Measurements from ENCODE around the gene PDE2A.

The PDE2A gene

DNA sequence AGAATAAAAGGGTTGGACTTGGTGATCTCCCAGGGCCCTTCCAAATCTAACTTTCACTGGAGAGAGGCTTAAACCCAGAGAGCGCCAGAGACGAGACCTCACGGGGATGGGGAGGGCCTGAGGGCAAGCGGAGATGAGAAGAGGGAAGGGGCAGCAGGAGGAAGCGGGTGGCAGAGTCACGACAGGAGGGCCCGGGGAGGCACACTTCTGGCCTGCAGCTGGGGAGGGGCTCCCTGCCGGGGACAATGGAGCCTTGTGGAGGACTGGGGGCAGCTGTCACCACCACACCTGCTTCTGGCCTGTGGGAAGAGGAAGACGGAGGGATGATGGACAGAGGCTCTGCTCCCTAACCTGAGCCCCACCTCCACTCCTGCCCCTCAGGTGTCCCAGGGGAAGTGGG is 40.2 kb downstream of the PDE2A start:
- no peak for DNase-seq

DNA sequence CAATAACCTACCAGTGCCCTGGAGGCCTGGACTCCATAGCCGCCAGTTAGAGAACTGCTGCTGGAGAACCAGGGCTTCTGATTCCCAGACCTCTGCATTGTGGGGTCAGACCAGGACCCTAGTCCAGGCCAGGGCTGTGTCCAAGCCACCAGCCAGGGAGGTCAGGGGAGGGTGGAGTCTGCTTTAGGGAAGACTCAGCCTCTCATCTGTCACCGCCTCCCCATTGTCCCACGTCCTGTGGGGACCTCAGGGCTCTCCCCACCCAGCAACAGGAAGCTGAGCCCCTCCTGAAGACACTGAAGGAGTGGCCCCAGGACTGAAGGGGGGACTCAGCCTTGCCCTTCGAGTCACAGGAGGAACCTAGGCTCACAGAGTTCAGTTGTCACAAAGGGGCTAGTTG is 41.2 kb downstream of the PDE2A start:
- no peak for DNase-seq

DNA sequence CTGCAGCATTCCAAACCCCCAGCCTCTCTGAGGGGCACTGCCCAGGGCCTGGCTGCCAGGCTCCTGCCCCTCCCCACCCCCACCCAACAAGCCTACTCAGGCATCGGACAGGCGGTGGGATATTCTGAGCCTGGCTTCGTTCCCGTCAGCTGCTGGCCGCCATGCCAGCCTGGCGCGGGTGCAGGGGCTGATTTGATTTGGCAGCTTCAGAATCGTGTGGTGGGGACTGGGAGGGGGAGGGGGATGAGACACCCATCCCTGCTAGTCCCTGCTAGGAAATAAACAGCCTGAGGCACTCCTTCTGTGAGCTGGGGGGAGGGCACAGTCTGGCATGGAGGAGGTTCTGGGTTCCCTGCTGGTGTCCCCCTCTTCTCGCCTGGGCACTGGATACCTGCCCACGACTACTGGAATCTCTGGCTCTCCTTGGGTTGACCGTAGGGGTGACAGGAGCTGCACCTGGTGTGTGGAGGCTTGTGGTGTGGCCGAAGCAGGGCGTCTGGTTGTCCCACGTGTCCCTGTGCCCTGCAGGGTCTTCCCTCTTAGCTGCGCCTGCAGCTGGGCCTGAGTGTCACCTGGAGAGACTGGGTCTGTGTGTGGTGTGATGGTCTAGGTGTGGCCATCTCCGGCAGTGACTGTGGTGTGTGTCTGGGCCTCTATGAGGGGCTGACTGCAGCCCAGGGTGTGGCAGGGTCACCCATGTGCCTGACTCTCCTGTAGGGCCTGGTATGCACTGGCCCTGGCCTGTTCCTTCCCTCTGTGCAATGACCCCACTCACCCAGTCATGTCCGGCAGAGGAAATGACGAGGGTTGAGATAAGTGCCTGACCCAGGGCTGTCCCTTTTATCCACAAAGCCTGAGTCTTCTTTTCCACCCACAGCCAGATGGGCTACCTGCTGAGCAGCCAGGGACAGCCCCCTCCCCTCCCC is 42.2 kb downstream of the PDE2A start:
- peak; percentile 61 for DNase-seq

DNA sequence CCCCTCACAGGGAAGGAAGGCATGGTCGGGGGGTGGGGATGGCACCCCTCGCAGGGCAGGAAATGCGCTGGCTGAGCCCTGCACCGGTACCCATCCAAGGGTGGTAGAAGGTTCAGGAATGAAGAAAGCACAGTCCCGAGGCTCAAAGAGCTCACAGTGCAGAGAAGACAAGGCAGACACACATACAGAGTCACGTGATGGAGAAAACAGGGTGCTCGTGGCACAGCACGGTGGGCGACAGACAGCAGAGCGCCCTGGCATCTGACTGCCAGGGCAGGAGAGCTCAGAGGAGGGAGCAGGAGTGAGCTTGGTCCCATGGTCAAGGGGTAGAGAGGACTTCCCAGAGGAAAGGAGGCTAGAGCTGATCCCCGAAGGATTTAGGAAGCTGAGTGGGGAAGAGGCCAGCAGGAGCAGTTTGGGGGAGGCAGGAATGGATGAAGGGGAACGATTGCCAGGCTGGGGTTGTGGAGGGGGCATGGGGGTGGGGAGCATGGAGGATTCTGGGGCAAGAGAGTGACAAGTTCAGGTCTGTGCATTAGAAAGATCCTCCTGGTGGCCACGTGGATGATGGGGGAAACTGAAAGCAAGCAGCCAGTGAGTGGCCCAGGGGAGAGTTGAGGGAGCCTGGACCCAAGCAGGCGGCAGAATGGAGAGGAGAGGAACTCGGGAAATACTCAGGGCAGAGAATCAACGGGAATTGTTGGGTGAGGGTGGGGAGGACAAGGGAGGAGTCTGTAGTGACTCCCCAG is 43.9 kb downstream of the PDE2A start:
- DNase-seq = peak; percentile 66

DNA sequence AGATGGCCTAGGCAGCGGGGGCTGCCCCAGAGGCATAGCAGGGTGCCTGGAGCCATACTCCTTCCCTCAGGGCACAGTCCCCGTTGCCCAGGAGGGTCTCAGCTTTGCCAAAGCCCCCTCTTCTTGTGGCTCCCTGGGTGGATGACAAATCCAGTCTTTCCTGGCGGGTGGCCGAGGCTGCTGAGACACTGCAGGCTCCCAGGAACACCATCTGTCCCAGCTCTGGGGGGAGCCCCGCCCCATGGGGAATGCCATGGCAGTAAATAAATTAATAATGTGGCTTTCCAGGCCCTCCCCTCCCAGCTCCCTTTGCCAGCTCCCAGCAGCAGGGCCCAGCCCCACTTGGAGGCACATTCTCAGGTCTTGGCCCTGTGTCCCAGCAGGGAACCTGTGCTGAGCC is 45.0 kb downstream of the PDE2A start:
- DNase-seq = no peak

DNA sequence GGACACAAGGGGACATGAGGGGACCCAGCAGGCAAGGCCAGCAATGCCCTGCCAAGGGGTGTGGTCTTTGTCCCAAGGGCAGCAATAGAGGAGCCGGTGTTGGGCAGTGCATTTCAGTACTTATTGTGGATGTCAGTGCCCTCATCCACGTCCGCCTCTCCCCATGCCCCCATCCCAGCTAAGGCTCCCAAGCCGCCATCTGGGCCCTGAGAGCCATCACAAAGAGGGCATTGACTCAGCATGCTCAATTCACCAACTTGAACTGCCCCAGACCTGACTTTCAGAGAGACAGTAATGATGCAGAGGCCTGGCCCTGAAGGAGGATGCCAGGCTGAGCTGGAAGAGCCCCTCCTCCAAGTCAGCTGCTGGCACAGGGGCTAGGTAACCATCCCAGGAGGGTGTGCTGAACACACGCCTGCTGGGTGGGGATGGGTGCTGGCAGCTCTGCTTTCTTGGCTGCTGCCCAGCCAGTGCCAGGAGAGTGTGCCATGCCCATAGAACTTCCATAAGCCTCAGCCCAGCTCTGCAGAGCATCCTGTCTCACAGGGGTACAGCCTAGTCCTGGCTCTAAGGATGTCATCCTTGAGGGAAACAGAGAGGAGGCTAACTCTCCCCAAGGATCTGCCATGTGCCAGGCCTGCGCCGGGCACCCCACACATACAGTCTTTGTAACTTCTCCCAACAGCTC is 46.5 kb downstream of the PDE2A start:
- DNase-seq = no peak

DNA sequence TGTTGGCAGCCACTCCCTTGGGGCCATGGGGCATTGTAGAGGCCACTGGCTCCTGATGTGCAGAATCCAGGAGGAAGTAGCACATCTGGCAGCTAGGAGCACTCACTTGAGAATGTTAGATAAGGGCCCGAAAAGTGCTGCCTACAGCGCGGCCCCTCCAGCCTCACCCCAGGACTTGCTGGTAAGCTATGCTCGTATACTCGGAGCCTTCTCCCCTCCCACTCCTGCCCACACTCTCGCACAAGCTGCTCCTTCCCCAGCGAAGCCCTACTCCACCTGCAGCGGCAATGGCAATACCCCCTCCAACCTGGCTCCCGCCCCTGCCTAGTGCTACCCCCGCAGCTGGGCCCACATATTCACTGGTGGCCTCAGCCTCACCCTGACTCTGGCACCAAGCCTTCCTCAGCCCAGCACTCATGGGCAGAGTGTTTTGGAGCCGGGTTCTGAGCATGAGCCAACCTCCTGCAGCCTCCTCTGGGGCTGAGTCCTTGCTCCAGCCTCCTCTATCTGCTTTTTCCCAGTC is 47.7 kb downstream of the PDE2A start:
- peak; percentile 61 for DNase-seq

DNA sequence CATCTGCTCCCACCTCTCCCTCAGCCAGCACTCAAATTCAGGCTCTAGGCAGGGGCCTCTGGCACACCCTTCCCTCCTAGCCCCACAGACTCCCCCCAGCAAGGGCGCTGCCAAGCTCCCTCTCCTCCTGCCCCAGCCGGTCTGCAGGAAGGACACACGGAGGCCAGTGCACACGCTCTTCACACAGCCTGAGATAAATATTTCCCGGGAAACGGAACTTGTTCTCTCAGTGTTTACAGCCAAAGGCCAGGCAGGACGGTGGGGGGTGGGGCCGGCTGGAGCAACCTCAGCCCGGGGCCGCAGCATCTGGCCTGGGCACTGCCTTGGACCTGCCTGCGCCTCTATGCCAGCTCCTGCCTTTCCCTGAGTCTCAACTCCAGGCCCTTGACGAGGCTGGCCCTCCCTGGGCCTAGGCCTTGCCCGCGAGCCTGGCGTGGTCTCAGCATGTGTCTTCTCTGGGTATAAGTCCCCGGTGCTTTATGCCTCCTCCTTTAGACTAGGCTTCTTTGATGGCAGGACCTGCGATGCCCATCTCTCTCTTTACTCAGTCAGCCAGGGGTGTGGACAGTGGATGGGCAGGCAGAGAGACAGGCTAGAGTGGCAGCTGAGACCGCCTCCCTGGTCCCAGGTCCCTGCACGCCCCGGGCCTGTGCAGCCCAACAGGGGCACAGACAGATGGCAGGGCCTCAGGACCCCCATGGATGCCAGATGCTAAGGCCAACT is 48.4 kb downstream of the PDE2A start:
- DNase-seq = no peak

DNA sequence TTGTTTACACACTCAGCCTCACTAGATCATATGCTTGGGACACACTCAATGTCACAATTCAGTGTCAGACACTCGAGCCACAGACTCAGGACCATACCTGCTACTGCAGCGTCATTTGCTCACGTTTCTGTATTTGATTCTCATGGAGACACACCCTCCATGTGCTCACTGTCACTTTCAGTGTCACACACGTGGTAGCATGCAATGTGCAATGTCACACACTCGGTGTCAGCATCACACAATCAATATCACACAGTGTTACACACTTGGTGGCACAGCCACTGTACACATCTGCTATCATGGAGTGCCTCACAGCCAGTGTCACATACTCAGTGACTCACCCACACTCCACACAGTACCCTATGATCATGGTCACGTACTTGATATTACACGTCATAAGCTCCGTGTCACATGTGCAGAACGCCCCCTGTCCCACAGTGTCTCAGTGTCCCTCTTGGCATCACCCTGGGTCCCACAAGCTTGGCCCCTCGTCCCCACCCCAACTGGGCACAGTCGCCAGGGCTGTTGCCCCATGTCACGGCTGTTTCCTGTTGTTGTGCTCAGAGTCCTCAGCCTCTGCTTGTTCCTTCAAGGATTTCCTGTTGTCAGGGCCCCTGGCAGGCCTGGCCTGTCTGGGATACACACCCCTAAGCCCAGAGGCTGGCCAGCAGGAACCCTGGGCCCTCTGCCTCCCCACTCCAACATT is 49.6 kb downstream of the PDE2A start:
- no peak for DNase-seq

DNA sequence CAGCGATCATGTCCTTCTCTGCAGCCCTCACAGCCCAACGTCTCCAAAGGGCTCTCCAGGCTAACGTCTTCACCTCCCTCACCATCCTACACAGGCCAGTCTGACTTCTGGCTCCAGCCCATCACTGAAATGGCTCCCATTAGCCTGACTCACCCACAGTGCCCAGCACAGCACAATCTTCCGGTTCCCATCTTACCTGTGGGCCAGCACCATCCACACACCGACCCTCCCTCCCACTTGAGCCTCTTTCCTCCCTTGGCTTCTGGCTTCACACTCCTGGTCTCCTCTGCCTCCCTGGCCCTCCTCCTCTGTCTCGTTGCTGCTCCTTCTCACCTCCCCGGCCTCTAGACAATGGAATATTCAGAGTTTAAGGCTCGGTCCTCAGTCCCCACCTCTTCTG is 51.2 kb downstream of the PDE2A start:
- no peak for DNase-seq

DNA sequence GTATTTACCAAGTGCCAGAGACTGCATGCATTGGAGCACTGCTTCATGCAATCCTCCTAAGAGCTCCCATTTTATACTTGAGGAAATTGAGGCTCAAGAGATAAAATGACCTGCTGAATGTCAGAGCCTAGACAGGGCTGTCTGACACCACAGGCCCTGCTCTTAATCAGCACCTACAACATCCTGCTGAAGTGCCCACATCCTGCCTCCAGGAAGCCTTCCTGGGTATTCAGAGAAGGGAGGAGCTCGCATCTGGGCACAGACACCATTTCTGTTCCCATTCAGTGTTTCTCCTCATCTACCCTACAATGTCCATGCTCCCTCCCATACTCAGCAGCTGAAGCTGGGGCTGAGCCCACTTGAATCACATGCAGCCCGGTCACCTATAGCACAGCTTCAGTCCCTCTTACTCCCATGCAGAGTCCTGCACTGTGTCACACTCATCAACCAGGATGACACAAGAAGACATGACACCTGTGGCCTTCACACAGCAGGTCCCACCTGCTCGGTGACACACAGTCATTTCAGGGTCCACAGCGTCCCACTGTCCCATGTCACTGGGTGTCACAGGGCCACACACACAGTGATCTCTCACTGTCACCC is 53.1 kb downstream of the PDE2A start:
- DNase-seq = no peak

DNA sequence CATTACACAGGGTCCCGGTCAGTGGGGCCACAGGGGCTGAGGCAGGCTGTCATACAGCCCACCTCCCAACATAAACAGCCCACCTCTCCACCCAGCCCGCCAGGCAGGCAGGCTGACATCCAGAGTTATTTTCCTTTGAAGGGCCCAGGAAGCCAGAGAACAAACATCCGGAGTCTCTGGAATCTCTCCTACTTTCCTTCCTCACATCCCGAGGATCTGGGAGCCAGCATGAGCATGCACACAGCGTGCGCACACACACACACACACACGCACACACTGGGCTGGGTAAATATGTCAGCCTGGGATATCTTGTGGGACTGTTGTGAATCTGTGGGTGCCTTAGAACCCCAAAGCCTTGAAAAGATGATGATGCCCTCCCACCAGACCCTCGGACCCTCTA is 55.4 kb downstream of the PDE2A start:
- DNase-seq = no peak

DNA sequence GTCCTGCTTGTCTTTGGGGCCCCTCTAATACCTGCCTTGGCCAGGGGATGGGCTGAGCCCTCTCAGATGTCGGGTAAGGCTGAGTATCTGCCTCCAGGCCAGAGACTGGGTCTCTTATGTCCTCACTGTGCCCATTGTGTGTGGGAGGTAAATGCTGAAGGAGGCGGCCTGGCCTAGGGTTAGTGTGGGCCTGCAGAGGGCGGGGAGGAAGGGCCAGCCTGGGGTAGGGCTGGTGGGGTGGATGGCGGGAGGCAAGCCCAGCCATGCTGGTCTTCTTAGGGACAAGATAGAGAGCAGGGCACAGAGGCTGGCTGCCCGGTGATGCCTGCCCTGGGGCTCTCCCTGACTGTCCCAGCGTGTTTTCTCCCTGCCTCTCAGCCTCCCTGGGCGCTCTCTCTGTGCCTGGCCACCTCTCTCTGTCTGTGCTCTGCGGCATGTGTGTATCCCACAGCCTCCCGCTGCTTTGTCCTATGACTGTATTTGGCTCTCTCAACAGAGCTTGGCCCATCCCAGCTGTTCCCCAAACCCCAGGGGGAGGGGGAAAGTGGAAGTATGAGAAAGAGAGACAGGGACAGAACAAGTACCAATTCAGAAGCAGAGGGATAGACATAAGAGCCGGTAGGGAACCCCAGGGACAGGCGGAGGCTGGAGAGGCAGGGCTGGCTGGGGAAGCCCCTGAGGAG is 57.0 kb downstream of the PDE2A start:
- DNase-seq = no peak

DNA sequence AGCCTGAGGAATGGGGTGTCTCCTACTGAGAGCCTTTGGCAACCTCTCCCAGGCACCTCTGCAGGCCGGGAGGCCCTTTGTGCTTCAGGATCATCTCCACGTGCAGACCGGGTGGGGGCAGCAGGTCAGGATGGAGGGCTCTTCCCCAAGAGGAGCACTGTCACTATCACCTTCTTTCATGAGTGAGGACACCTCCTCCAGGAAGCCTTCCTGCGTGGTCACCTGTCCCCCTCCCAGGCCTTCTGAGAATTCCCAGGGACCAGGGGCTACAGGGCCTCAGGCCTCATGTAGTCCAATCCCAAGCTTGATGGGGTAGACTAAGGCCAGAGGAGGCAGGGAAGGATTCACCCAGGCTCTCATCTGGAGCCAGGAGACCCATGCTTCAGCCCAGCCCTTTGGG is 57.6 kb downstream of the PDE2A start:
- no peak for DNase-seq

DNA sequence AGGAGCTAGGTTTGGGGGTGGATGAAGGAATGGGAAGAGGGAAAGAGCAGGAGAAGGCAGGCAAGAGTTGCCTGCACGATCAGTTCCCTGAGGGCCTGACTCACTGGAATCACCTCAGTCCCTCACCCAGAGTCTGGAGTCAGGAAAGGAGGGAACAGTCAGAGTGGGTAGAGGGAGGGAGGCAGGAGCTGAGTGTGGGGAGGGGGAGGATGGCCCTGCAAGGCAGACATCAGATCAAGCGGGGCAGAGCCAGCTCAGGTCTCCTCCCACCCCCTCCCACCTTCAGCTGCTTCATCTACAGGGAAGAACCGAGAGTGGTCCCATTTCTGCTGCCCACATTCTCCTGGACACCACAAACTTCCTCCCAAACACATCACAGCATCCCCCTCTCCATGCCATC is 58.9 kb downstream of the PDE2A start:
- DNase-seq = no peak

DNA sequence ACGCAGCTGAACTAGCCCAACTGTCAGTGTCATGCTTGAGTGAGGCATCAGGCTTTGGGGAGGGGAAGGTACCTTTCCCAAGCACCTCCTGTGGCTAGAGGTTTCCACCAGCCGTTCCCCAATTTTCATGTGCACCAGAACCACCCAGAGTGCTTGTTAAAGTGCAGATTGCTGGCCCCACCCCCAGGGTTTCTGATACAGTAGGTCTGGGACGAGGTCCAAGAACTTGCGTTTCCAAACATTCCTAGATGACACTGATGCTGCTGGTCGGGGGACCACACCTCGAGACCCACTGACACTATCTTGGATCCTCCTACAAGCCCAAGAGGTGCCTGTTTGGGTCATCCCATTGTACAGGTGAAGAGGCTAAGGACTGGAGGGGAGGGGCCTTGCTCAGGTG is 59.8 kb downstream of the PDE2A start:
- no peak for DNase-seq

DNA sequence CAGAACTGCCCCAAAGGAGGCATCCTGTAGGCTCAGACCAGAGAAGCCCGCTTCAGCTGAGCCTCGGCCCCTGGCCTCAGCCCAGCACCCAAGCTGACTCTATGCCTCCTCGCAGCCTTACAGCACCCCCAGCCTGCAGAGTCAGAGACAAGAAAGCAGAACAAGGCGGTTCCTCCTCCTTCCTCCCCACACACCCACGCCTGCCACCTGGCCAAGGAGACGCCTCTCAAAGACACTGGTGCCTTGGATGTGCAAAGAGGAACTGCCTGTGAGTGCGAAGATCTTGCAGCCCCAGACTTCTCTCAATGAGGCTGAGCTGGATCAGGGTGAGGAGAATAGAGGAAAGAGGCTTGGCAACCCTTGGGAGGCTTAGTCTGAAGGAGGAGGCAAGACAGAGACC is 60.2 kb downstream of the PDE2A start:
- DNase-seq = peak; percentile 97

DNA sequence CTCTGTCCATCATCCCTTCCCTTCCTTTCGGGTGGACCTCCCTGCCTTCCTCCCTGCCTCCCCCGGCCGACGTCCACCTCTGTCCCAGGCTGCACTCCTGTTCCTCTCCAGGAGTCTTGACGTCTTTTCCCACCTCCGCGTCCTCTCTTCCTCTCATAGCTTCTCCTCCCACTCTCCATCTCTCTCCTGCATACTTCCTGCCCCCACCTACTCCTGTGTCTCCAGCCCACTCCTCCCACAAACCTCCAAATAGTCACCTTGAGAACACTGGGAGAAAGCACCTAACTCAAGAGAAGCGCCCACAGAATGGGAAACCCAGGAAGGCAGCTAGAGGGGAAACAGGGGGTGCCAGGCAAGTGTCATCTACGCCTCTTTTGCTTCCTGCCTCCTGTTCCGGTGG is 60.8 kb downstream of the PDE2A start:
- no peak for DNase-seq

DNA sequence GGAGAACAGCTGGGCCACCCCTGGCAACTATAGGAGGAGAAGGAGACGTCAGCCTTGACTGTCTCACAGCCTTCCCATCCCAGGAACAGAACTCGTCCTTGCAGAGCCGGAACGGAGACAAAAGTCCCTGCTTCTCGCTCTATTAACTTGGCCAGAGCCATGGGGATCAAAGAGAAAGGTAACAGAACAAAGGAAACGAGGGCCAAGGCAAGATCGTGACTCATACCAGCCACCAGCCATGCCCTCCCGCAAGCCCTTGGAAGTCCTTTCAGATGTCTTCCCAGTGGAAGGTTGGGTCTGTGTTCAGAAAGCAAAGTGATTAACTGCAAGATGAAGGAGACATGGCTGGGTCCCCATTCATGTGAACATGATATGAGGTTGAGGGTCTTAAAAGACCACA is 64.7 kb downstream of the PDE2A start:
- DNase-seq = no peak

DNA sequence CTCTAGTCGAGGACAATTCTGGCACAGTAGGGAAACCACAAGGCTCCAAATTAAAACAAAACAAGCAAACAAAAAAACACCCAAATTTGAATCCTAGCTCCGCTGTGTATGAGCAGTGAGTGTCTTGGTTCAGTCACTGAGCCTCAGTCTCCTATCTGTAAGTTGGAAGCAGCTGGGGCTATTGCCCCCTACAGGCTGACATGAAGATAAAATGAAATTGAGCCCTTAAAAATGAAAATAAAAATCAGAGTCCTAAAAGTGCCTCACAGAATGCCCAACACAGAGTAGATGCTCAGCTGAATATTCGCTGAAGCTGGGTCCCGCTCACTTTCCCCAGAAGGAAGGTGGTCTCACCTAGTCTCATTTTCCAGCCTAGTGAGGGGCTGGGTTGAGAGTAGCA is 65.2 kb downstream of the PDE2A start:
- DNase-seq = peak; percentile 87

DNA sequence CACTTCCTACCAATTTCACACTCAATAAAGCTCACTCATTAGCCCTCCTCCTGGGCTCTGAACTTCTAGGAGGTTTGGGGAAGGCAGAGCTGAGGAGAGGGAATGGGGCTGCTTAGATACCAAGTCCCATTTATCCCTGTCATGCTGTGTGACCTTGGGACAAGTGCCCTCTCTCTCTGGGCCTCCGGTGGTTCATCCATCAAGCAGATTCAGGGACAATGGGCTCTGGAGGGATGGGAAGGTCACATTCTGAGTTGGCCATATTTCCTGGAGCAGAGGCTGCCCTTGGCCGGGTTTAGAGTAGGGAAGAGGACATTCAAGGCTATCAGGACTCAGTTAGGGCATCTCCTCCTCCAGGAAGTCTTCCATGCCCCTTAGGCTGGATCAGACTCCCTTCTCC is 66.7 kb downstream of the PDE2A start:
- no peak for DNase-seq

Measured in OCI-M1 (cell line).